NCI-H748 (cell line): ENCODE measurements around the gene RAD21L1.
"Not testable (repeated sequence)": the region's sequence is repeated elsewhere in the genome, so short reads cannot be mapped to it uniquely, and the experiment has no call there.

Experiments used
- DNase-seq: peaks from one replicate; lab custom pipeline; 2025; ENCODE audit not compliant: unreplicated experiment; lab: John Stamatoyannopoulos, UW

The RAD21L1 gene

DNA sequence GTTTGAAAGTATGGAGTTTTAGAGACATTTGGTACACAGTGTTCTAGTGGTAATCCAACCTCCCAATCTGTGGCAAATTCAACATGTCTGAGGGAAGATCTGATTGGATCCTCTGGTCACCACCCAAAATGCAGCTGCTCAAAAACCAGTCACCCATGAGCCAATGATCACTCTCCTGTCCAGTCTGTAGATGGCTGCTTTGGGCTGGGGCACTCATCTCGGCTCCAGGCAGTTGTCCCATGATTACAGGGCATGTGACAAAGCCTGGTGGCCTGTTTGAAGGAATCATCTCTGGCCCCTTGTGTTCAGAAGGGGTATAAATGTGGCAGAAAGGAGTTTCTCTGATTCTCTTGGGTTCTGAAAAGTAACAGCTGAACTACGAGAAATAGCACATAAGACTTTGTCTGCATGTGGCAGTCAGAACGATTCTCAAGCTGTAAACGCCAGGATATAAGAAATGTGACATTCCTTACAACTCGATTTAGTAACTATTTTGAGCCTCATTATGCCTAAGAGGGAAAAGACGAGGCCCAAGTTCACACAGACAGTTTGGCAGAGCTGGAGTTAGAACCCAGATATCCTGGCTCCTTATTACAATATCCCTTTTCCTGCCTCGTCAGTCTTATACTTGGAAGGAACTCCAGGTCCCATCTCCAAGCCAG, 26.5 kb upstream of the RAD21L1 start:
- no peak for DNase-seq

DNA sequence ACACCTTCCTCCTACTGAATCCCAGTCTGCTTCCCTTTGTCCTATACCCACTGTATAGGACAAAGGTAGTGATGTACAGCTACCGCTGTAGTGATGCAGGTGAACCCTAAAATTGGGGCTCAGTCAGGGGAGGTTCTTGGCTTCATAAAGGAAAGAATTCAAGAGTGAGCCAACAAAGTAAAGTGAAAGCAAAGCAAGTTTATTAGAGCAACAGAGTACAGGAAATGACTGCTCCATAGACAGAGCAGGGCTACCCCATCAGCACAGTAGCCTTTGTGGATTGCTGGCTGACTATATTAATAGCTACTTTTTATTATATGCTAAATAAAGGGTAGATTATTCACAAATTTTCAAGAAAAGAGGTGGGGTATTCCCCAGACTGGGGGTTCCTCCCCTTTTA, 25.9 kb upstream of the RAD21L1 start:
- no peak for DNase-seq

GRCh38 chr20:1202762-1203504, 22.9 kb upstream of the RAD21L1 start, which contains the start of gene C20orf202:
Gene C20orf202, plus strand, starts transcription at chr20:1203454. Its CDS starts 132 bp downstream, at chr20:1203586.
- no peak for DNase-seq

DNA sequence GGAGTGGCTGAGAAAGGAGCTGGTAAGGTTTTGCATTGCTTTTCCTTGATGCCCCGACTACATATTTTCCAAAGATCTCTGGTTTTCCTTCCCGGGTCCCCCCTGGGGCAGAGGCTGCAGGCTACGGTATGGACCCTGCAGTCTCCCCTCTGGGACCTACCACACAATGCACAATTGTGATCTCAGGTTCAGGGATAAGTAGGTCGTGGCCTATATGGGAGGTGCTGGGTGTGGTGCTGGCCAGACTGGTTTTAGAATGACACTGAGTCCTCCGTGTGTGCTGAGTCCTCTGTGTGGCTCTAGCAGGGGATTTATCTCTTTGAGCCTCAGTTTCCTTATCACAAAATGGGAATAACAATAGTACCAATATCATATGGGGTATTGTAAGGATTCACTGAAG, 22.2 kb upstream of the RAD21L1 start:
- DNase-seq = no peak

- no peak for DNase-seq
Measured at GRCh38 chr20:1204113-1204512, 21.7 kb upstream of the RAD21L1 start.

DNA sequence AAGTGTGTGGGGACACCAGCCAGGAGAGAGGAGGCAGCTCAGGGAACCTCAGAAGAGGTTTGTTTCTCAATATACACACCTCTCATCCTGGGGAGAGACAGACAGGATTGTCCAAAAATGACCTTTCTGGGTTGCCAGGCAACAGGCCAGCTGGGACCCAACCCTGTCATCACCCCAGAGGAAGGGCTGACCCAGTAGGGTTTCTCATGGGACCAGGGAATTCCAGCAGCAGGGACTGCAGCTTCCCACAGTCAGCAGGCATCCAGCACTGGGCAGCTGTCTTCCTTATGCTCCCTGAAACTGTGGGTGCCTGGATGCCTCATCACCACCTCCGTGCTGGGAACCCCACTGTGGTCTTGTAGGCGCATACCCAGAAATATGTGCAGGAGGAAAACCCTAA, 21.3 kb upstream of the RAD21L1 start:
- DNase-seq = no peak

DNA sequence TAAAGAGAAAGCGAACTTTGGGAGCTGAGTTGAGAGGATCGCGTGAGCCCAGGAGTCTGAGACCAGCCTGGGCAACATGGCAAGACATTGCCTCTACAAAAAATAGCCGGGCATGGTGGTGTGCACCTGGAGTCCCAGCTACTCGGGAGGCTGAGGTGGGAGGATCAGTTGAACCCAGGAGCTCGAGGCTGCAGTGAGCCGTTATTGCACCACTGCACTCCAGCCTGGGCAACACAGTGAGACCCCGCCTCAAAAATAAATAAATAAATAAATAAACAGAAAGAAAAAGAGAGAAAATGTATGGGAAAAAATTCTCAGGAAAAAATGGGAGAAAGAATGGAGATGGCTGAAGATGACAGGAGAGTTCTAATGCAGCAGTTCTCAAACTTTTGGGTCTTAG, 20.0 kb upstream of the RAD21L1 start:
- no peak for DNase-seq

DNA sequence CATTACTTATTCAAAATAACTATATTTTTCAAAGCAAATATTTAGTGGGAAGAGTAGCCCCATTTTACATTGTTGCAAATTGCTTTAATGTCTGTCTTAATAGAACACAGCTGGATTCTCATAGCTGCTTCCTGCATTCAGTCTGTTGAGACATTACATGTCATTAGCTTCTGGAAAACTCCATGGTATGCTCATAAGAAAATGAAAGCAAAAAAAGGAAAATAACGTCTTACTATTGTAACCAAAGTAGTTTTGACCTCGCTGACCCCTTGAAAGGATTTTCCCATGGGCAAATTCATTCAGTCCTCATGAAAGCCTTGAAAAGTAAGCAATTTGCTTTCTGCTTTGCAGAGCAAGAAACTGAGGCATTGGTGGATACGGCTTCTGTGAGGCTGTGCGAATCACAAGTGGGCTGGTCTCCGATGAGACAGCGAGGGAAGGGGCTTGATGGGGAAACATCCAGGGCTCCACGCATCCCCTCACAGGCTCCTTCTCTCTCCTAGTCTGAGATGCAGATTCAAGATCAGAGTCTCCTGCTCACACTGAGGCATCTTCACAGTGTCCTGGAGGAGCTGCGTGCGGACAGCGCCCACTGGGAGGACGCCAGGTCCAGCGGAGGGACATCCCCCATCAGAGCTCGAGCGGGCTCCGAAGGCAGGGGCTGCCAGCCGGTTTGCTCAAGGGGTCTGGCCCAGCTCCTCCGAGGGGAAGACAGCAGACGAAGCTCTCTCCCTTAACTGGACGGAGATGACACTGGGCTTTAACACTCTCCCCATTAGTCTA, 19.3 kb upstream of the RAD21L1 start:
- DNase-seq = no peak

GRCh38 chr20:1207293-1207878, 18.5 kb upstream of the RAD21L1 start:
- no peak for DNase-seq

- DNase-seq = no peak
Measured at GRCh38 chr20:1209447-1210387, 16.1 kb upstream of the RAD21L1 start.

- no peak for DNase-seq
Measured at GRCh38 chr20:1210501-1210900, 15.3 kb upstream of the RAD21L1 start.

GRCh38 chr20:1212023-1212422, 13.8 kb upstream of the RAD21L1 start:
- no peak for DNase-seq

DNA sequence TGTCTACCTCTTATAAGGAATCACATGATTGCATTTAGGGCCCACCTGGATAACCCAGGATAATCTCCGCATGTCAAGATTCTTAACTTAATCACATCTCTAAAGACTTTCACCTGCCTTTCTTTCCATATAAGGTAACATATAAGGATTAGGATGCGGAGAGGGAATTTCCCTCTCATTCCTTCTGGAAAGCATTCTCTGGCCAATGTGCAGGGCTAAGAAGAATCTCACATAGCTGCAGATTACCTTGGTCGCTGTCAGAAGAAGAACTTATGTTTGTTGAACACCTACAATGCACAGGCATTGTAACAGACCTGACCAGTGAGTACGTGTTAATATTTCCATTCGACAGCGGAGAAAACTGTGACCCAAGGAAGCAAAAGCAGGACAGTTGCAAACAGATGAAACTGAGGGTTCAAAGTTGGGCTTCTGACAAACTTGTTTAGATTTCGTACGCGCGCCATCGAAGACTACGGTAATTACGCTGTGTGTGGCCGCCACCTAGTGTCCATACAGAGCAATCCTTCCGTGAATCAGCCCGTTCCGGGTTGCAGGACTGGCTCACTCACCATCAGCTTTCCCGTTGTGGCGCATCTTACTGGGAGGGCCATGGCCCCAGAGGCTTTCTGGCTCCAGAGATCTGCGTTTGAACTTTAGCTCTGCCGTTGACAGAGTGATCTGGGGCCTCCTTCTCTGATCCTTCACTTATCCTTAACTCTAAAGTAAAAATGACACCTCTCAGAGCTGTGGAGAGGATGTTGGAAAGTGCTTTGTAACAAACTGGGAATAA, 13.0 kb upstream of the RAD21L1 start:
- peak; percentile 82 for DNase-seq

GRCh38 chr20:1214838-1215261, 11.0 kb upstream of the RAD21L1 start:
- no peak for DNase-seq

DNA sequence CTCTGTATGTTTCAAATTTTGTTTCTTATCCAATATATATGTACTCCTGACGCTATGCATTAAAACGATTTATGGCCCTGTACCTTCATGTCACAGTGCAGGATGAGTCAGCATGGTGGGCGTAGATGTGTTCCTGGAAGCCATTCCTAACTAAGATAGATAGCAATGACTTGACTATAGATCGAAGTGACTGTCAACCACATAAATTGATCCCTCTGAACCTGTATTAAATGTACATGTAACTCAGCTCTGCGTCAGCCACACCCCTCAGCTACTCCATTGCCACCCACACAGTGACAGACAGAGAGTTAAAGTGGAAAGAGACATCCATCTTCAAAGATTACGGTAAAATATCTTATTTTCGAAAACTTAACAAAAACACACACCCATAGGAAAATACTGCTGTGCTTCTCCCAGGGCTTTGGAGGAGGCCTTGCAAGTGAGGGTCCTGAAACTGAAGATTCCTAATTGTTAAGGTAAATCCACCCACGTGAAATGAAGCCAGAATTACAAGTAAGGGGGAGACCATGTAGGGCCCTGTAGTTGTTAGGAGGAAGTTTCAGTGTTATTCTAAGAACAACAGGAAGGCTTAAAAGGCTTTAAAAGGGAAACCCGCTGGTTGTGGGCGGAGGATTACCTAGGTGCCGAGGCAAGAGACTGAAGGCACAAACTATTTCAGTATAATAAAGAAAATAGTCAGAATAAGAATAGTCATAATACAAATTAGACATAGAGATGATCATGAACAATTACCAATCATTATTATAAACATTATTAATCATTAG, 10.3 kb upstream of the RAD21L1 start:
- DNase-seq = no peak

DNA sequence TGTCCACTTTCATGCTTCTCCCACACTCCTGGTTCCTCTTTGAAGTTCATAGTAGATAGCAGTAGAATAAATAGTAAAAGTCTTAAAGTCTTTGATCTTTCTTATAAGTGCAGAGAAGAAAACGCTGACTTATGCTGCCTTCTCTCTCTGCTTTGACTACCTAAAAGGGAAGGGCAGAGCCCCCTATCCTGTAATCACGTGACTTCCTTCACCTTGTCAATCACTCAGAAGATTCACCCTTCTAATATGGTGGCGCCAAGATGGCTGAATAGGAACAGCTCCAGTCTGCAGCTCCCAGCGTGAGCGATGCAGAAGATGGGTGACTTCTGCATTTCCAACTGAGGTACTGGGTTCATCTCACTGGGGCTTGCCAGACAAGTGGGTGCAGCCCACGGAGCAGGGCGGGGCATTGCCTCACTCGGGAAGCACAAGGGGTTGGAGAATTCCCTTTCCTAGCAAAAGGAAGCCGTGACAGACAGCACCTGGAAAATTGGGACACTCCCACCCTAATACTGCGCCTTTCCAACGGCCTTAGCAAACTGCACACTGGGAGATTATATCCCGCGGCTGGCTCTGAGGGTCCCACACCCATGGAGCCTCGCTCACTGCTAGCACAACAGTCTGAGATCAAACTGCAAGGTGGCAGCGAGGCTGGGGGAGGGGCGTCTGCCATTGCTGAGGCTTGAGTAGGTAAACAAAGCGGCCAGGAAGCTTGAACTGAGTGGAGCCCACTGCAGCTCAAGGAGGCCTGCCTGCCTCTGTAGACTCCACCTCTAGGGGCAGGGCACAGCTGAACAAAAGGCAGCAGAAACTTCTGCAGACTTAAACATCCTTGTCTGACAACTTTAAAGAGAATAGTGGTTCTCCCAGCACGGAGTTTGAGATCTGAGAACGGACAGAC, 9.1 kb upstream of the RAD21L1 start:
- DNase-seq = not testable (repeated sequence)

DNA sequence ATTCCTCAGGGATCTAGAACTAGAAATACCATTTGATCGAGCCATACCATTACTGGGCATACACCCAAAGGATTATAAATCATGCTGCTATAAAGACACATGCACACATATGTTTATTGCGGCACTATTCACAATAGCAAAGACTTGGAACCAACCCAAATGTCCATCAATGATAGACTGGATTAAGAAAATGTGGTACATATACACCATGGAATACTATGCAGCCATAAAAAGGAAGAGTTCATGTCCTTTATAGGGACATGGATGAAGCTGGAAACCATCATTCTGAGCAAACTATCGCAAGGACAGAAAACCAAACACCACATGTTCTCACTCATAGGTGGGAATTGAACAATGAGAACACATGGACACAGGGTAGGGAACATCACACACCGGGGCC, 3.1 kb upstream of the RAD21L1 start:
- not testable (repeated sequence) for DNase-seq
